Keratinocyte (primary cell): ENCODE results near the gene HIGD1C. TPM values are rescaled to one million over a fixed set of nuclear protein-coding genes. Genes with fewer than 3 reads are reported as not detected.
"Not testable (repeated sequence)": the region's sequence is repeated elsewhere in the genome, so short reads cannot be mapped to it uniquely, and the experiment has no call there.

ENCODE experiments used
- DNase-seq: peaks from one replicate; pipeline ENCODE4 v3.0.0-alpha.2; 2011; ENCODE audit warnings: low read depth, missing footprints, low spot score
- FAIRE-seq: peaks from 2 replicates; lab custom pipeline; 2011; peaks lifted over from hg19 to GRCh38; lab: Jason Lieb, UNC
- H2AFZ ChIP-seq: 2 replicates; pipeline ENCODE4 v1.6.0; 2012; ENCODE audit warnings: low read length, control low read depth, inconsistent platforms; ENCODE audit not compliant: control insufficient read depth
- H3K27ac ChIP-seq: 2 replicates; pipeline ENCODE4 v1.5.1; 2011; ENCODE audit warnings: low read length; ENCODE audit not compliant: control insufficient read depth, insufficient read depth
- H3K27me3 ChIP-seq: 3 replicates; pipeline ENCODE4 v1.6.0; 2011; ENCODE audit warnings: low read length; ENCODE audit not compliant: control insufficient read depth, insufficient read depth; ENCODE audit errors: extremely low read depth
- H3K36me3 ChIP-seq, 2 experiments: 2 replicates in 1 of 2; 3 replicates in 1 of 2; pipeline ENCODE4 v1.5.1; 2011; ENCODE audit warnings: low read length in 2 of 2, mild to moderate bottlenecking in 1 of 2; ENCODE audit not compliant: control insufficient read depth in 2 of 2, insufficient read depth in 2 of 2; ENCODE audit errors: extremely low read depth in 1 of 2
- H3K4me1 ChIP-seq: 3 replicates; pipeline ENCODE4 v1.5.1; 2011; ENCODE audit warnings: low read length; ENCODE audit not compliant: control insufficient read depth, insufficient read depth; ENCODE audit errors: extremely low read depth
- H3K4me2 ChIP-seq: 3 replicates; pipeline ENCODE4 v1.6.0; 2011; ENCODE audit warnings: low read depth, low read length; ENCODE audit not compliant: control insufficient read depth, insufficient read depth; ENCODE audit errors: extremely low read depth
- H3K4me3 ChIP-seq, 3 experiments: fragments of 200-600 bp in 1 of 3; sonication (generic) in 1 of 3; 2 replicates in 2 of 3; 3 replicates in 1 of 3; pipeline ENCODE4 v1.5.1; 2011 to 2016; ENCODE audit warnings: low read length in 3 of 3, mild to moderate bottlenecking in 3 of 3, control low read depth in 2 of 3, inconsistent platforms in 1 of 3, low read depth in 1 of 3, mixed read lengths in 1 of 3, mixed run types in 1 of 3, moderate library complexity in 1 of 3; ENCODE audit not compliant: control insufficient read depth in 2 of 3, insufficient read depth in 2 of 3; ENCODE audit errors: extremely low read depth in 1 of 3
- H3K79me2 ChIP-seq: 2 replicates; pipeline ENCODE4 v1.6.0; 2012; ENCODE audit warnings: low read length; ENCODE audit not compliant: control insufficient read depth, insufficient read depth
- H3K9ac ChIP-seq: 3 replicates; pipeline ENCODE4 v1.6.0; 2011; ENCODE audit warnings: low read length; ENCODE audit not compliant: control insufficient read depth, insufficient read depth; ENCODE audit errors: extremely low read depth
- H3K9me1 ChIP-seq: 3 replicates; pipeline ENCODE4 v1.6.0; 2011; ENCODE audit warnings: low read length; ENCODE audit not compliant: control insufficient read depth, insufficient read depth; ENCODE audit errors: extremely low read depth
- H3K9me3 ChIP-seq: 2 replicates; pipeline ENCODE4 v1.5.1; 2012; ENCODE audit warnings: low read depth, low read length; ENCODE audit not compliant: control insufficient read depth
- H4K20me1 ChIP-seq: 3 replicates; pipeline ENCODE4 v1.6.0; 2011; ENCODE audit warnings: low read length; ENCODE audit not compliant: control insufficient read depth, insufficient read depth; ENCODE audit errors: extremely low read depth
- EZH2 ChIP-seq: IDR thresholded peaks from one replicate; pipeline ENCODE4 v1.6.1; 2012; ENCODE audit warnings: inconsistent platforms, mild to moderate bottlenecking, low read length, moderate library complexity
- dilution Hi-C: fragments of 300-500 bp; cut with MboI; formaldehyde crosslinking; loops from one replicate; pipeline ENCODE4 v1.7.0; 2020; ENCODE audit warnings: low sequenced_read_pairs; ENCODE audit not compliant: extremely low pct_ligation_motif_present
- polyA plus RNA-seq, 5 experiments: library from polyadenylated mRNA; depleted of rRNA in 3 of 5; stranded (reverse) in 3 of 5; stranded (forward) in 1 of 5; unstranded in 1 of 5; fragments of >200 nt; gene quantifications; 1 replicate in 1 of 5; 2 replicates in 3 of 5; 3 replicates in 1 of 5; pipeline versions ENCODE4 v1.2.1 to v1.2.3, GENCODE V29; 2011 to 2012; ENCODE audit warnings: missing spikeins in 2 of 5, low read depth in 1 of 5, low replicate concordance in 1 of 5
- TF ChIP-seq, protein P1 (sequence below), 3 experiments: IDR thresholded peaks in 1 of 3; conservative IDR thresholded peaks in 1 of 3; optimal IDR thresholded peaks in 1 of 3; 2 replicates in 2 of 3; 3 replicates in 1 of 3; pipeline versions ENCODE3 to v1.5.1; 2011; ENCODE audit warnings: low read length in 3 of 3, mild to moderate bottlenecking in 3 of 3, moderate library complexity in 2 of 3, control low read depth in 1 of 3, inconsistent platforms in 1 of 3; ENCODE audit not compliant: insufficient read depth in 2 of 3; ENCODE audit errors: extremely low read depth in 1 of 3

HIGD1C gene
- polyA plus RNA-seq, 1 donor (not counting 4 experiments of a cell fraction or from before 2014, with no cell fraction given), result not detected

DNA sequence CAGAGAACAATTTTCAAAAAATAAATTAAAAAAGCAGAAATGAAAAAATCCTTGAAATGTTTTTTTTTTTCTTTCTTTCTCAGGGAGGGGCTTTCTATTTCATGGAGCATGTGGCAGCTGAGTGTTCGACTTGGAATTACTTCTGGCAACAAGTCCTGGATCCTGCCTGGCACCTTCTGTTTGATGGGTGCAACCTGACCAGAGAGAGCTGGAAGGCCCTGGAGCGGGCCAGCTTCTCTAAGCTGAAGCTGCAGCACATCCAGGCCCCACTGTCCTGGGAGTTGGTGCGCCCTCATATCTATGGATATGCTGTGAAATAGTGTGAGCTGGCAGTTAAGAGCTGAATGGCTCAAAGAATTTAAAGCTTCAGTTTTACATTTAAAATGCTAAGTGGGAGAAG is 22.5 kb upstream of the HIGD1C start:
- Histone ChIP-seq H3K9ac (no peak overlapping the region), H3K27me3 (no peaks in the 10 kb centered on the region), H3K4me3 (no peak overlapping the region), H3K4me1 (peaks cover 35% of the 10 kb centered on the region), H3K27ac (no peak overlapping the region), H3K36me3 (no peaks in the 10 kb centered on the region), H3K79me2 (no peaks in the 10 kb centered on the region), H3K4me2 (no peak overlapping the region), H4K20me1 (no peaks in the 10 kb centered on the region), H3K9me3 (no peaks in the 10 kb centered on the region), H3K9me1 (peaks cover 3% of the 10 kb centered on the region), H2AFZ (no peak overlapping the region)
- FAIRE-seq, result no peak
- dilution Hi-C loops, result no loop called here
- no peak for TF ChIP-seq EZH2
- TF ChIP-seq, protein P1, sequence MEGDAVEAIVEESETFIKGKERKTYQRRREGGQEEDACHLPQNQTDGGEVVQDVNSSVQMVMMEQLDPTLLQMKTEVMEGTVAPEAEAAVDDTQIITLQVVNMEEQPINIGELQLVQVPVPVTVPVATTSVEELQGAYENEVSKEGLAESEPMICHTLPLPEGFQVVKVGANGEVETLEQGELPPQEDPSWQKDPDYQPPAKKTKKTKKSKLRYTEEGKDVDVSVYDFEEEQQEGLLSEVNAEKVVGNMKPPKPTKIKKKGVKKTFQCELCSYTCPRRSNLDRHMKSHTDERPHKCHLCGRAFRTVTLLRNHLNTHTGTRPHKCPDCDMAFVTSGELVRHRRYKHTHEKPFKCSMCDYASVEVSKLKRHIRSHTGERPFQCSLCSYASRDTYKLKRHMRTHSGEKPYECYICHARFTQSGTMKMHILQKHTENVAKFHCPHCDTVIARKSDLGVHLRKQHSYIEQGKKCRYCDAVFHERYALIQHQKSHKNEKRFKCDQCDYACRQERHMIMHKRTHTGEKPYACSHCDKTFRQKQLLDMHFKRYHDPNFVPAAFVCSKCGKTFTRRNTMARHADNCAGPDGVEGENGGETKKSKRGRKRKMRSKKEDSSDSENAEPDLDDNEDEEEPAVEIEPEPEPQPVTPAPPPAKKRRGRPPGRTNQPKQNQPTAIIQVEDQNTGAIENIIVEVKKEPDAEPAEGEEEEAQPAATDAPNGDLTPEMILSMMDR (optimal IDR thresholded peaks at IDR 0.05 in 1 of 3, IDR thresholded peaks at IDR 0.05 in 1 of 3, conservative IDR thresholded peaks at IDR 0.05 in 1 of 3; ENCODE audit: extremely low read depth in 1 of 3, insufficient read depth in 2 of 3, low read length in 3 of 3), result no peak
- DNase-seq, result no peak

DNA sequence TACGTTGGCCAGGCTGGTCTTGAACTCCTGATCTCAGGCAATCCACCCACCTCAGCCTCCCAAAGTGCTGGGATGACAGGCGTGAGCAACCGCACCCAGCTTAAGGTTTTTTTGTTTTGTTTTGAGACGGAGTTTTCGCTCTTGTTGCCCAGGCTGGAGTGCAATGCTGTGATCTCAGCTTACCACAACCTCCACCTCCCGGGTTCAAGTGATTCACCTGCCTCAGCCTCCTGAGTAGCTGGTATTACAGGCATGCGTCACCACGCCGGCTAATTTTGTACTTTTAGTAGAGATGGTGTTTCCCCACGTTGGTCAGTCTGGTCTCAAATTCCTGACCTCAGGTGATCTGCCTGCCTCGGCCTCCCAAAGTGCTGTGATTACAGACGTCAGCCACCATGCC is 21.9 kb upstream of the HIGD1C start:
- H4K20me1 ChIP-seq, H3K4me3 ChIP-seq, H3K9me3 ChIP-seq, H3K36me3 ChIP-seq, H3K9me1 ChIP-seq, H3K9ac ChIP-seq, H3K79me2 ChIP-seq, FAIRE-seq, H3K27ac ChIP-seq, H3K27me3 ChIP-seq, H3K4me2 ChIP-seq, H2AFZ ChIP-seq, DNase-seq, dilution Hi-C loops: not testable (repeated sequence)
- H3K4me1 ChIP-seq, result peaks cover 35% of the 10 kb centered on the region

DNA sequence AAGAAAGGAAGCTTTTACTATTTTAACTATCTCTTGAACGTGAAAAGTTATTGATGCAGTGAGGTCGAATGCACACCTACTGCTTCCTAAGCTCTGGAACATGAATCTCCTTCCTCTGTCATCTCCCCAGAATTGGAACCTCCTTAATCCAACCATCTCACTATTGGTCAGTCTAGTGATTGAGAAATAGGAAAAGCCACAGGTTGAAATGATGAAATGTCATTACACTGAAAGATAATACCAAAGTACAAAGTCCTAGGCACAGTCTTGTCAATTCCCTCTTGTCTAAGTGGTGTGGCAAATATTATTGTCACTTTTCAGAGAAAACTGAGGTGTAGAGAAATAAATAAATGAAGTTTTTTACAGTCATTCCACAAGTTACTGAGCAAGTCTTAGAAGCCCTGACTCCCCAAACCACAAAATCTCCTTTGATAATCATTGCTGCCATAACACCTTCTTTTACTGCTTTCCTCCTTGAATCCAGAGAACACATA is 19.5 kb upstream of the HIGD1C start:
- Histone ChIP-seq H3K9ac (no peak overlapping the region), H3K27me3 (no peaks in the 10 kb centered on the region), H3K4me3 (no peak overlapping the region), H3K4me1 (peaks cover 20% of the 10 kb centered on the region), H3K36me3 (no peaks in the 10 kb centered on the region), H2AFZ (no peak overlapping the region), H3K27ac (no peak overlapping the region), H4K20me1 (no peaks in the 10 kb centered on the region), H3K9me1 (no peaks in the 10 kb centered on the region), H3K9me3 (peaks cover 2% of the 10 kb centered on the region), H3K4me2 (no peak overlapping the region), H3K79me2 (no peaks in the 10 kb centered on the region)
- dilution Hi-C loops, result no loop called here
- FAIRE-seq (no peak), DNase-seq (no peak)
- TF ChIP-seq EZH2, result no peak
- TF ChIP-seq, protein P1 (optimal IDR thresholded peaks at IDR 0.05 in 1 of 3, IDR thresholded peaks at IDR 0.05 in 1 of 3, conservative IDR thresholded peaks at IDR 0.05 in 1 of 3; ENCODE audit: extremely low read depth in 1 of 3, insufficient read depth in 2 of 3, low read length in 3 of 3), result no peak
